Measurements from ENCODE around the gene SNX5.

- TF ChIP-seq RFX5 (IDR thresholded peaks at IDR 0.05; ENCODE audit: low read depth, low read length): no peak
- TF ChIP-seq, protein P1, sequence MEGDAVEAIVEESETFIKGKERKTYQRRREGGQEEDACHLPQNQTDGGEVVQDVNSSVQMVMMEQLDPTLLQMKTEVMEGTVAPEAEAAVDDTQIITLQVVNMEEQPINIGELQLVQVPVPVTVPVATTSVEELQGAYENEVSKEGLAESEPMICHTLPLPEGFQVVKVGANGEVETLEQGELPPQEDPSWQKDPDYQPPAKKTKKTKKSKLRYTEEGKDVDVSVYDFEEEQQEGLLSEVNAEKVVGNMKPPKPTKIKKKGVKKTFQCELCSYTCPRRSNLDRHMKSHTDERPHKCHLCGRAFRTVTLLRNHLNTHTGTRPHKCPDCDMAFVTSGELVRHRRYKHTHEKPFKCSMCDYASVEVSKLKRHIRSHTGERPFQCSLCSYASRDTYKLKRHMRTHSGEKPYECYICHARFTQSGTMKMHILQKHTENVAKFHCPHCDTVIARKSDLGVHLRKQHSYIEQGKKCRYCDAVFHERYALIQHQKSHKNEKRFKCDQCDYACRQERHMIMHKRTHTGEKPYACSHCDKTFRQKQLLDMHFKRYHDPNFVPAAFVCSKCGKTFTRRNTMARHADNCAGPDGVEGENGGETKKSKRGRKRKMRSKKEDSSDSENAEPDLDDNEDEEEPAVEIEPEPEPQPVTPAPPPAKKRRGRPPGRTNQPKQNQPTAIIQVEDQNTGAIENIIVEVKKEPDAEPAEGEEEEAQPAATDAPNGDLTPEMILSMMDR (IDR thresholded peaks at IDR 0.05 in 2 of 3, conservative IDR thresholded peaks at IDR 0.05 in 1 of 3; ENCODE audit: control insufficient read depth in 2 of 3, extremely low read depth in 1 of 3, insufficient read depth in 1 of 3, low read depth in 3 of 3, low read length in 3 of 3): no peak
- no peak for TF ChIP-seq POLR2A (IDR thresholded peaks at IDR 0.05; ENCODE audit: low read depth, low read length)
- TF ChIP-seq EZH2 (IDR thresholded peaks at IDR 0.05; ENCODE audit: borderline replicate concordance, control insufficient read depth, low read depth, low read length): no peak
Measured at GRCh38 chr20:17912916-17913315, 55.7 kb downstream of the SNX5 start.
